Bone marrow (tissue), 2 donors: ENCODE results near the gene PRRT3.
"Not testable (repeated sequence)": the region's sequence is repeated elsewhere in the genome, so short reads cannot be mapped to it uniquely, and the experiment has no call there.

Experiments used
- DNase-seq, 2 donors: peaks; one replicate each; lab custom pipeline; 2025; lab: John Stamatoyannopoulos, UW

PRRT3 gene

GRCh38 chr3:9917820-9918219 is 34.4 kb downstream of the PRRT3 start:
- no peak for DNase-seq

GRCh38 chr3:9916734-9917680 is 35.2 kb downstream of the PRRT3 start, which contains the start of gene IL17RC:
Gene IL17RC, plus strand, starts transcription at chr3:9917098. Its CDS starts 218 bp downstream, at chr3:9917316.
- DNase-seq = peak; percentile 27 to 53

- DNase-seq = no peak
Observed at GRCh38 chr3:9916346-9916733, 35.9 kb downstream of the PRRT3 start.

- peak; percentile 20 to 28 for DNase-seq
Observed at GRCh38 chr3:9915254-9916141, 36.7 kb downstream of the PRRT3 start.

- DNase-seq = no peak
Observed at GRCh38 chr3:9914559-9915253, 37.5 kb downstream of the PRRT3 start.

GRCh38 chr3:9914011-9914410 is 38.2 kb downstream of the PRRT3 start:
- no peak for DNase-seq

- DNase-seq = no peak
Observed at GRCh38 chr3:9913601-9914000, 38.6 kb downstream of the PRRT3 start.

- peak in 1 of 2 donors; percentile 35 for DNase-seq
Observed at GRCh38 chr3:9912294-9912935, 39.8 kb downstream of the PRRT3 start.

GRCh38 chr3:9911863-9912262 is 40.3 kb downstream of the PRRT3 start:
- no peak for DNase-seq

GRCh38 chr3:9909221-9910013 is 42.8 kb downstream of the PRRT3 start:
- DNase-seq = no peak

GRCh38 chr3:9908286-9908685 is 43.9 kb downstream of the PRRT3 start:
- DNase-seq = no peak

GRCh38 chr3:9906480-9906879 is 45.7 kb downstream of the PRRT3 start:
- DNase-seq = no peak

GRCh38 chr3:9903904-9904303 is 48.3 kb downstream of the PRRT3 start:
- no peak for DNase-seq

GRCh38 chr3:9903238-9903624 is 49.0 kb downstream of the PRRT3 start:
- DNase-seq = peak in 1 of 2 donors; percentile 8

GRCh38 chr3:9902372-9903237 is 49.6 kb downstream of the PRRT3 start, which contains the start of gene IL17RE:
Gene IL17RE, plus strand, starts transcription at chr3:9902848. Its CDS starts 85 bp downstream, at chr3:9902933.
- no peak for DNase-seq

- peak in 1 of 2 donors; percentile 47 for DNase-seq
Observed at GRCh38 chr3:9901967-9902366, 50.2 kb downstream of the PRRT3 start.

GRCh38 chr3:9900965-9901415 is 51.2 kb downstream of the PRRT3 start:
- DNase-seq = not testable (repeated sequence)

GRCh38 chr3:9899289-9899791 is 52.9 kb downstream of the PRRT3 start:
- DNase-seq = no peak
